ENCODE measurements around the gene FRMD3. TPM values are rescaled to one million over a fixed set of nuclear protein-coding genes. Genes with fewer than 3 reads are reported as not detected.

FRMD3 gene
- total RNA-seq, 1 experiment from 2014 or later, result 3.9 TPM

- H2AFZ ChIP-seq (ENCODE audit: low read length), result no peak overlapping the region
- H3K4me3 ChIP-seq (ENCODE audit: low read length), result no peak overlapping the region
- H3K36me3 ChIP-seq (ENCODE audit: low read depth, low read length), result no peaks in the 10 kb centered on the region
- no peaks in the 10 kb centered on the region for H3K79me2 ChIP-seq (ENCODE audit: low read length)
- H3K4me2 ChIP-seq (ENCODE audit: low read length), result no peak overlapping the region
- H3K9me3 ChIP-seq (ENCODE audit: low read length), result no peaks in the 10 kb centered on the region
- no peak for TF ChIP-seq EZH2phosphoT487 (IDR thresholded peaks at IDR 0.05; ENCODE audit: borderline replicate concordance, low read length)
- no peak for TF ChIP-seq CTCF (conservative IDR thresholded peaks at IDR 0.05; ENCODE audit: low read depth, low read length)
- no peak for TF ChIP-seq EZH2 (IDR thresholded peaks at IDR 0.05; ENCODE audit: low read length, unreplicated experiment)
- no peak overlapping the region for H3K27ac ChIP-seq (ENCODE audit: low read length)
- H3K9ac ChIP-seq (ENCODE audit: low read length), result no peak overlapping the region
- no peak for DNase-seq
- ChIA-PET CTCF (no interaction called here), POLR2A (ENCODE audit: unreplicated experiment) (no interaction called here)
- H3K27me3 ChIP-seq (ENCODE audit: low read length), result peaks cover 15% of the 10 kb centered on the region; the same call in 1 of the 2 replicates
- H3K4me1 ChIP-seq (ENCODE audit: insufficient read depth, low read length), result no peaks in the 10 kb centered on the region
- no peak for ATAC-seq
- no peaks in the 10 kb centered on the region for H3K9me2 ChIP-seq (replicated peaks; ENCODE audit: low read length)
- no peaks in the 10 kb centered on the region for H4K20me1 ChIP-seq (ENCODE audit: low read length)
- intact Hi-C loops (cut with micrococcal nuclease), result no loop called here
- BruUV-seq (replicated peaks), result no TSS peak
- no peaks in the 10 kb centered on the region for H3F3A ChIP-seq (ENCODE audit: low read length, unreplicated experiment)
These were observed 34.3 kb upstream of the FRMD3 start for GRCh38 chr9:83572524-83572923.

GRCh38 chr9:83570359-83570758, 32.2 kb upstream of the FRMD3 start:
- H3K9ac ChIP-seq (ENCODE audit: low read length), result no peak overlapping the region
- H4K20me1 ChIP-seq (ENCODE audit: low read length), result no peaks in the 10 kb centered on the region
- ChIA-PET CTCF (no interaction called here), POLR2A (ENCODE audit: unreplicated experiment) (no interaction called here)
- intact Hi-C loops (cut with micrococcal nuclease), result no loop called here
- no peaks in the 10 kb centered on the region for H3K9me3 ChIP-seq (ENCODE audit: low read length)
- ATAC-seq, result no peak
- H3K4me1 ChIP-seq (ENCODE audit: insufficient read depth, low read length), result no peaks in the 10 kb centered on the region
- H3K79me2 ChIP-seq (ENCODE audit: low read length), result no peaks in the 10 kb centered on the region
- no peak overlapping the region for H2AFZ ChIP-seq (ENCODE audit: low read length)
- H3K36me3 ChIP-seq (ENCODE audit: low read depth, low read length), result no peaks in the 10 kb centered on the region
- no peak overlapping the region for H3K4me3 ChIP-seq (ENCODE audit: low read length)
- no TSS peak for BruUV-seq (replicated peaks)
- H3K27me3 ChIP-seq (ENCODE audit: low read length), result peaks cover 15% of the 10 kb centered on the region; the same call in 1 of the 2 replicates
- TF ChIP-seq CTCF (conservative IDR thresholded peaks at IDR 0.05; ENCODE audit: low read depth, low read length) (no peak), EZH2phosphoT487 (IDR thresholded peaks at IDR 0.05; ENCODE audit: borderline replicate concordance, low read length) (no peak), EZH2 (IDR thresholded peaks at IDR 0.05; ENCODE audit: low read length, unreplicated experiment) (no peak)
- H3K9me2 ChIP-seq (replicated peaks; ENCODE audit: low read length), result no peaks in the 10 kb centered on the region
- no peak overlapping the region for H3K4me2 ChIP-seq (ENCODE audit: low read length)
- H3K27ac ChIP-seq (ENCODE audit: low read length), result no peak overlapping the region
- peak; percentile 4 for DNase-seq
- H3F3A ChIP-seq (ENCODE audit: low read length, unreplicated experiment), result no peaks in the 10 kb centered on the region

- ChIA-PET POLR2A (ENCODE audit: unreplicated experiment) (no interaction called here), CTCF (no interaction called here)
- Histone ChIP-seq H3K27ac (ENCODE audit: low read length) (no peak overlapping the region), H3K36me3 (ENCODE audit: low read depth, low read length) (no peaks in the 10 kb centered on the region), H2AFZ (ENCODE audit: low read length) (no peak overlapping the region), H3F3A (ENCODE audit: low read length, unreplicated experiment) (no peaks in the 10 kb centered on the region), H4K20me1 (ENCODE audit: low read length) (no peaks in the 10 kb centered on the region), H3K9me3 (ENCODE audit: low read length) (no peaks in the 10 kb centered on the region), H3K9ac (ENCODE audit: low read length) (no peak overlapping the region), H3K9me2 (replicated peaks; ENCODE audit: low read length) (no peaks in the 10 kb centered on the region), H3K27me3 (ENCODE audit: low read length) (peaks cover 15% of the 10 kb centered on the region; the same call in 1 of the 2 replicates), H3K4me3 (ENCODE audit: low read length) (no peak overlapping the region), H3K4me1 (ENCODE audit: insufficient read depth, low read length) (no peaks in the 10 kb centered on the region), H3K4me2 (ENCODE audit: low read length) (no peak overlapping the region), H3K79me2 (ENCODE audit: low read length) (no peaks in the 10 kb centered on the region)
- BruUV-seq (replicated peaks), result no TSS peak
- intact Hi-C loops (cut with micrococcal nuclease), result no loop called here
- no peak for ATAC-seq
- DNase-seq, result no peak
- no peak for TF ChIP-seq CTCF (conservative IDR thresholded peaks at IDR 0.05; ENCODE audit: low read depth, low read length)
- TF ChIP-seq EZH2 (IDR thresholded peaks at IDR 0.05; ENCODE audit: low read length, unreplicated experiment), result no peak
- no peak for TF ChIP-seq EZH2phosphoT487 (IDR thresholded peaks at IDR 0.05; ENCODE audit: borderline replicate concordance, low read length)
These were observed 31.1 kb upstream of the FRMD3 start for GRCh38 chr9:83569326-83569725.
